ENCODE results near the gene CD40LG. TPM values are rescaled to one million over a fixed set of nuclear protein-coding genes. Genes with fewer than 3 reads are reported as not detected.

The CD40LG gene
- polyA plus RNA-seq, 1 donor from 2014 or later: not detected

- no peaks in the 10 kb centered on the region for H3K9me2 ChIP-seq (ENCODE audit: insufficient read depth, low read length)
- H3K4me2 ChIP-seq (ENCODE audit: low read length): no peak overlapping the region
- H3K27me3 ChIP-seq (ENCODE audit: insufficient read depth, low read depth, low read length): no peaks in the 10 kb centered on the region
- no peak overlapping the region for H3K4me3 ChIP-seq (ENCODE audit: low read length)
- H2AFZ ChIP-seq (ENCODE audit: low read depth, low read length): no peak overlapping the region
- H3K36me3 ChIP-seq (ENCODE audit: insufficient read depth, low read length): no peaks in the 10 kb centered on the region
- H3F3A ChIP-seq (ENCODE audit: insufficient read depth, low read length, poor library complexity, severe bottlenecking): no peaks in the 10 kb centered on the region
- no peaks in the 10 kb centered on the region for H3K9me3 ChIP-seq (ENCODE audit: low read length)
- no peaks in the 10 kb centered on the region for H4K20me1 ChIP-seq (ENCODE audit: insufficient read depth)
- no peak for TF ChIP-seq POLR2AphosphoS5 (IDR thresholded peaks at IDR 0.05)
- no peak for TF ChIP-seq MXI1 (conservative IDR thresholded peaks at IDR 0.05; ENCODE audit: poor library complexity, severe bottlenecking)
- no peak for TF ChIP-seq EZH2 (IDR thresholded peaks at IDR 0.05; ENCODE audit: borderline replicate concordance, insufficient read depth, low read length, poor library complexity, severe bottlenecking)
- TF ChIP-seq CTCF (IDR thresholded peaks at IDR 0.05; ENCODE audit: poor library complexity, severe bottlenecking): no peak
- no peak overlapping the region for H3K9ac ChIP-seq (ENCODE audit: low read length)
- H3K79me2 ChIP-seq (replicated peaks; ENCODE audit: insufficient read depth, low read length): no peaks in the 10 kb centered on the region
- H3K27ac ChIP-seq (ENCODE audit: low read length): no peak overlapping the region
Measured at GRCh38 chrX:136622568-136622967, 25.4 kb upstream of the CD40LG start.

DNA sequence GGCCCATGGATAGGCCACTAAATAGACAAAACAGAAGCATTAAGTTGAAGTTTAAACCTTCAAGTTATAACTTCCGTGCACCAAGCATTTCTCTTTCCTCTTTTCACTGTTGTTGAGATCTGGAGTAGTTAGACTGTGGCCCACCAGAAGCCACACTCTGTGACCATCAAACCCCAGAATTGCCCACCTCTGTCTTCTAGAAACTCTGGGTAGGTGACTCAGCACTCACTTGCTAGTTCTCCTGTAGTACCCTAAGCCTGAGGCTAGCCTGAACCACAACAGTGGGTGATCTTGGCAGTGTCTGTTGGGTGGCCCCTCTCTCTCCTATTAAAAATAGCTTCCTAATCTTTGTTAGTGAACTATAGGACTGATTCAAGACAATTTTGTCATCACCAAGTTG, 24.6 kb upstream of the CD40LG start:
- TF ChIP-seq EZH2 (IDR thresholded peaks at IDR 0.05; ENCODE audit: borderline replicate concordance, insufficient read depth, low read length, poor library complexity, severe bottlenecking) (no peak), POLR2AphosphoS5 (IDR thresholded peaks at IDR 0.05) (no peak), EP300 (conservative IDR thresholded peaks at IDR 0.05; ENCODE audit: poor library complexity, severe bottlenecking) (no peak), SMC3 (conservative IDR thresholded peaks at IDR 0.05; ENCODE audit: poor library complexity) (no peak), RAD21 (conservative IDR thresholded peaks at IDR 0.05) (no peak), CTCF (IDR thresholded peaks at IDR 0.05; ENCODE audit: poor library complexity, severe bottlenecking) (no peak), TAF1 (IDR thresholded peaks at IDR 0.05; ENCODE audit: low read depth) (no peak), MXI1 (conservative IDR thresholded peaks at IDR 0.05; ENCODE audit: poor library complexity, severe bottlenecking) (no peak)
- TF ChIP-seq, protein P1, sequence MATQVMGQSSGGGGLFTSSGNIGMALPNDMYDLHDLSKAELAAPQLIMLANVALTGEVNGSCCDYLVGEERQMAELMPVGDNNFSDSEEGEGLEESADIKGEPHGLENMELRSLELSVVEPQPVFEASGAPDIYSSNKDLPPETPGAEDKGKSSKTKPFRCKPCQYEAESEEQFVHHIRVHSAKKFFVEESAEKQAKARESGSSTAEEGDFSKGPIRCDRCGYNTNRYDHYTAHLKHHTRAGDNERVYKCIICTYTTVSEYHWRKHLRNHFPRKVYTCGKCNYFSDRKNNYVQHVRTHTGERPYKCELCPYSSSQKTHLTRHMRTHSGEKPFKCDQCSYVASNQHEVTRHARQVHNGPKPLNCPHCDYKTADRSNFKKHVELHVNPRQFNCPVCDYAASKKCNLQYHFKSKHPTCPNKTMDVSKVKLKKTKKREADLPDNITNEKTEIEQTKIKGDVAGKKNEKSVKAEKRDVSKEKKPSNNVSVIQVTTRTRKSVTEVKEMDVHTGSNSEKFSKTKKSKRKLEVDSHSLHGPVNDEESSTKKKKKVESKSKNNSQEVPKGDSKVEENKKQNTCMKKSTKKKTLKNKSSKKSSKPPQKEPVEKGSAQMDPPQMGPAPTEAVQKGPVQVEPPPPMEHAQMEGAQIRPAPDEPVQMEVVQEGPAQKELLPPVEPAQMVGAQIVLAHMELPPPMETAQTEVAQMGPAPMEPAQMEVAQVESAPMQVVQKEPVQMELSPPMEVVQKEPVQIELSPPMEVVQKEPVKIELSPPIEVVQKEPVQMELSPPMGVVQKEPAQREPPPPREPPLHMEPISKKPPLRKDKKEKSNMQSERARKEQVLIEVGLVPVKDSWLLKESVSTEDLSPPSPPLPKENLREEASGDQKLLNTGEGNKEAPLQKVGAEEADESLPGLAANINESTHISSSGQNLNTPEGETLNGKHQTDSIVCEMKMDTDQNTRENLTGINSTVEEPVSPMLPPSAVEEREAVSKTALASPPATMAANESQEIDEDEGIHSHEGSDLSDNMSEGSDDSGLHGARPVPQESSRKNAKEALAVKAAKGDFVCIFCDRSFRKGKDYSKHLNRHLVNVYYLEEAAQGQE (IDR thresholded peaks at IDR 0.05; ENCODE audit: borderline replicate concordance): no peak
- Histone ChIP-seq H3K27ac (ENCODE audit: low read length) (no peak overlapping the region), H3K9ac (ENCODE audit: low read length) (no peak overlapping the region), H3K9me2 (ENCODE audit: insufficient read depth, low read length) (no peaks in the 10 kb centered on the region), H3K27me3 (ENCODE audit: insufficient read depth, low read depth, low read length) (no peaks in the 10 kb centered on the region), H3K36me3 (ENCODE audit: insufficient read depth, low read length) (no peaks in the 10 kb centered on the region), H3K4me2 (ENCODE audit: low read length) (no peak overlapping the region), H3F3A (ENCODE audit: insufficient read depth, low read length, poor library complexity, severe bottlenecking) (no peaks in the 10 kb centered on the region), H3K79me2 (replicated peaks; ENCODE audit: insufficient read depth, low read length) (no peaks in the 10 kb centered on the region), H3K4me3 (ENCODE audit: low read length) (no peak overlapping the region), H4K20me1 (ENCODE audit: insufficient read depth) (no peaks in the 10 kb centered on the region), H2AFZ (ENCODE audit: low read depth, low read length) (no peak overlapping the region), H3K9me3 (ENCODE audit: low read length) (no peaks in the 10 kb centered on the region)
